GM21786 (cell line): Measurements from ENCODE around the gene HRH3.

Experiments
- ATAC-seq: cut with Tn5 transposase; IDR thresholded peaks from one replicate; pipeline ENCODE4 v1.9.1; 2021; ENCODE audit not compliant: unreplicated experiment

The HRH3 gene

DNA sequence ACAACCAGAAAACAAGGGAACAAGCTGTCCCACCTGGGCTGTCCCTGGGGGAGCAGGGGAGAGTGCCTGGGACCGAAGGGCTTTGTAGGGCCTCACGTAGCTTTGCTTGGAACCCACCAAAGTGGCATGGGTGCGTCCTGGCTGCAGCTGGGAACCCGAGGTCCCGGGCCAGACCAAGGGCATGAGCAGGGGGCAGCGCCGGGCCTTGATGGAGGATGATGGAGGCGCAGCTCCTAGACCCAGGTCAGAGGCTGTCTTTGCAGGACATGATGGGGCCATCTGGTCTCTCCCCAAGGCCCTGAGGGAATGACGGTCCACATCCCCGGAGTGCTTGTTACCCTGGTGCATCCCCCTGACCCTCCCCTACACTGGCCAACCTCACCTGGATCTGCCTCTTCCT lies 10.6 kb upstream of the HRH3 start:
- ATAC-seq, result no peak

- no peak for ATAC-seq
These were observed 10.2 kb upstream of the HRH3 start for GRCh38 chr20:62230276-62230675.

- ATAC-seq, result no peak
These were observed 9.6 kb upstream of the HRH3 start for GRCh38 chr20:62229667-62230066.

DNA sequence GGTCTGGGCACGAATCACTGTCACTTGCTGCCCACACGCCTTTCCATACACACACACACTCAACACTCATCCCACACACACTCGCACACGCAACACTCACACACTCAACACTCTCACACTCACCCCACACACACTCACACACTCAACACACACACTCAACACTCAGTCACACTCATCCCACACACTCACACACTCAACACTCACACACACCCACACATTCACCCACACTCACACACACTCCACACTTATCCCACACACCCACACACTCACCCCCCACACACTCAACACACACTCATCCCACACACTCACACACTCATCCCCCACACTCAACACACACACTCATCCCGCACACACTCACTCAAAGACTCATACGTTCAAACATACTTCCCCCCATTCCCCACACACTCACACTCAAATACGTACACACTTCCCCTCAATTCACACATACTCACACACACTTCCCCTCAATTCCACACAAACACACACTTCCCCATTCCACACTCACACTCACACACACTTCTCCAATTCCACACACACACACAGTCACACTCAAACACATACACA lies 9.0 kb upstream of the HRH3 start:
- no peak for ATAC-seq

DNA sequence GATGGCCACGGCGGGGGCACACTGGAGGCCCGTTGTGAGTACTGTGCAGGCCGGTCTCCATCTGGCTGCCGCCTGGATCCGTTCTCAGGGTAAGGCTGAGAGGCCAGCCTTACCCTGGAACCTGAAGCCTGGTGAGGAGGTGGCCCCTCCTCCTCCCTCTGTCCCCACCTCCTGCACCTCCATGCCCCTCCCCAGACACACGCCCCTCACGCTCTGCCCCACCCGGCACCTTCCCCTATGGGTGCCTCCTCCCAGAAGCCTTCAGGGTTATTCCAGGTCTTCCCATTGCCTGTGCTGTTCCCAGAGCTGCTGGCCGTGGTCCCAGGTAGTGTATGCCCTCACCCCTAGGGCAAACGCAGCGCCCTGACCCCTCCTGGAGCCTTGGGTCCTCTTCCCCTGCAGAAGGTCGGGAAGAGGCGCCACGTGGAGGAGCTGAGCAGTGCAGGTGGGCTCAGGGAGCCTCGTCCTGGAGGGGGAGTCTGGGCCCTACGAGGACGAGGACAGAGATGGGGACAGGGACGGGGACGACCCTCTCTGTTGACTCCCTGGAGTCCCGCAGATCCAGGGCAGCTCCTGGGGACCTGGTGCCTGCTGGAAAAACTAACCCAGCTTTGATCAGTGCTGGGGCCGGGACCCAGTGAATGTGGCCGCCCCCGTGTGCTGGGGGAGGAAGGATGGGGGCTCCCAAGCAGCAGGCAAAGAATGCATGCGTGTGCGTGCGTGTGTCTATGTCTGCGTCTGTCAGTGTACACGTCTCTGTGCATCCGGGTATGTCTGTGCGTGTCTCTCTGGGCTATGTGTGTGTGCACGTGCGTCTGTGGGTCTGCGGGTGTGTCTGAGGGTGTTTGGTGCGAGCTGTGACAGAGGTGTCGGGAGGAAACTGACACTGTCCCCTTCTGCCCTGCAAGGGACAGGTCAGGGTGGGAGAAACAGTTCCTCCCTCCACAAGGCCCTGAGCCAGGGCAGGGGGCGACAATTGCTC lies 8.2 kb upstream of the HRH3 start:
- ATAC-seq, result no peak

DNA sequence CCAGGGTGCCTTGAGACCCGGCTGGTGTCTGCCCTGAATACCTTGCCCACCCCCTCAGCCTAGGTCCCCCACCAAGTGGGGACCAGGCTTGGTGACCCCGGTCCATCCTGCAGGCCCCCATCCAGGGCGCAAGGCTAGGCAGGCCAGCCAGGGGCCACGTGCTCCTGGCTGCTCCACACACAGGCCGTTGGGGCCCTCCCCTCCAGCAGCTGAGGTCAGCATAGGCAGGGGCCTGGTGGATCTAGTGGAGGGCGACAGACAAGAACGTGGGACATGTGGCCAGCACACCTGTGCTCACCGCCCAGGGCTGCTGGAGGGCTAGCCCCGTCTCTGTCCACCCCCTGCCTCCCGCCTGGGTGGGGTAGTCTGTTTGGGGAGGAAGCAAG lies 7.5 kb upstream of the HRH3 start:
- ATAC-seq, result no peak

DNA sequence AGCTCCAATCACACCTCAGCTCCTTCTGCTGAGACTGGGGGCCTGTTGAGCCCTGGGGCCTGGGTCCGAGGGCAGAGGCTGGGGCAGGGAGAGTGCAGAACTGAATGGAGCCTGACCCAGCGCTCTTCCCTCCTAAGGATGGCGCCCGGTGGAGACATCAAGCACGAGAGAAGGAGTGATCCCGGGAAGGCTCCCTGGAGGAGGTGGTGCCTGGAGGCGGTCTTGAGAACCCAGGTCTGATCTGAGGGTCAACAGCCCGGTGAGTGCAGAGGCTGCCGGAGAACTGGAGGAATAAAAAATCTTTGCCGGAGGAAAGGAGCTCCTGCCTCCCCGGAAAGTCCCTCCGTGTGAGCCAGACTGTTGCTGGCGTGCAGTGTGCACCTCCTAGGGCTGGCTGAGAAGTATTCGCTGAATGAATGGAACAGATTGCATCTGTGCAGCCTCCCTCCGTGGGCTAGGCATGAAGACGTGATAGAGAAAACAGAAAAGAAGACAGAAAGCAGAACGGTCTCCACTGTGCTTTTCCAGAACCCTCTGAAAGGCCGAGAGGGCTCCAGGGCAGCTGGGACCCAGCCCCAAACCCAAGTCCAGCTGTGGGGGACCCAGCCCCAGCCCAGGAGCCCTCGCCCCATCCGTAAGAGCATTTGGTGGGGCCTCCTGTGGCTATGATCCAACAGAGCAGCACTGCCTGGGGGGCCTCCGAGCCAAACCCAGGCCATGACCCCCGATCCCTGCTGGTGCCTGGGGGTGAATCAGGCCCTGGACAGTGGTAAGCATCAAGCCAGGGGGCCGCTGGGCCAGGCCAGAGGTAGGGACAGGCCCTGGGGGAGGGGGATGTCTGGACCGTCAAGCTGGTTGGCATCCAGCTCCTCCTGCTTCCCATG lies 6.9 kb upstream of the HRH3 start:
- no peak for ATAC-seq

DNA sequence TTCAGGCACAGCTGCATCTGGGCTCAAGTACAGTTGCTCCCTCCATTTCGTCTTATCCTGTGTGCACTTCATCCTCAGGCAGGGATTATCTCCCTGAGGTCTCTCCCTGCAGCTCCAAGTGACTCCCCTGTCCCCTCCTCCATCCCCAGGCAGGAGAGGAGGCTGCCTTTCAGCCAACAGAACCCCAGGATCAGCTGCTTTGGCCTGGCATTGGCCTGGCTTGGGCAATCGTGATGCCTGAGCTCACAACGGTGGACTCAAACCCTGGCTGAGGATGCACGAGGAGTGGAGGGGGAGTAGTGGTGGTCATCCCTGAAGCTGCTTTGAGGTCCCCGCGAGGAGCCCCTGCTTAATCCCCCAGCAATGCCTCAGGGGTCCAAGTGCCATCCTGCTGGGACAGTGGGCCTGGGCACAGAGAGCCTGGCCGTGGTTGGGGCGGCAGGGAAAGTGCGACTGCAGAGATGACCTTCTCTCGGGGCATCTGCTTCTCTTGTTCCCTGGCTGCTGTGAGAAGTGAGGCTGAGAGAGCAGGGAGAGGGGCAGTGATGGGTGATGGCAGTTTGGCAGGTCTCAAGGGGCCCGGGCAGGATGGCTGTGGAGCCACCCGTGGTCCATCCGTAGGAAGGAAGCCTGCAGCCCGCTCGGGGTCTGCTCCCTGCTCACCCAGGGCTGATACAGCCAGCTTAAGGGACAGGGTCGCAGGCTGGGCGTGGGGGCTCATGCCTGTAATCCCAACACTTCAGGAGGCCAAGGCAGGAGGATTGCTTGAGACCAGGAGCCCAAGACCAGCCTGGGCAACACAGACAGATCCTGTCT lies 6.0 kb upstream of the HRH3 start:
- ATAC-seq, result no peak

- ATAC-seq, result no peak
These were observed 4.9 kb upstream of the HRH3 start for GRCh38 chr20:62225026-62225425.

GRCh38 chr20:62224113-62224855 lies 4.2 kb upstream of the HRH3 start:
- no peak for ATAC-seq

DNA sequence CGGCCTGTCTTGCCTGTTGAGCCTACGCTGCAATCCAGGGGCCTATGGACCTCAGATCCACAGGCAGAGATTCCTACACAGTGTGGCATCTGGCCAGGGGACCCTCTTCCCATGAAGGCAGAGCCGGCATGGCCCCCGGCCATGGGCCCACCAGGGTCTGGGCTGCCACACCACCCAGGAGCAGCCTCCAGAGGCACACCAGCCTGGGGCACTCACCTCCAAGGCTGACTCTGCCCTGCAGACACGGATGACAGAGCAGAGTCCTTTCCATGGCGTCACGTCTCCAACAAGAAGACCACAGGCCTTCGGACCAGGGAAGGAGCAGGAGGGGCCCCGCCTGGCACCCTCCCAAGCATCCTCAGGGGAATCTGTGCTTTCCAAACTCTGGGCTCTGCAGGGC lies 3.5 kb upstream of the HRH3 start:
- ATAC-seq, result no peak

GRCh38 chr20:62222972-62223371 lies 2.9 kb upstream of the HRH3 start:
- no peak for ATAC-seq

- no peak for ATAC-seq
These were observed 2.3 kb upstream of the HRH3 start for GRCh38 chr20:62222266-62222850.

DNA sequence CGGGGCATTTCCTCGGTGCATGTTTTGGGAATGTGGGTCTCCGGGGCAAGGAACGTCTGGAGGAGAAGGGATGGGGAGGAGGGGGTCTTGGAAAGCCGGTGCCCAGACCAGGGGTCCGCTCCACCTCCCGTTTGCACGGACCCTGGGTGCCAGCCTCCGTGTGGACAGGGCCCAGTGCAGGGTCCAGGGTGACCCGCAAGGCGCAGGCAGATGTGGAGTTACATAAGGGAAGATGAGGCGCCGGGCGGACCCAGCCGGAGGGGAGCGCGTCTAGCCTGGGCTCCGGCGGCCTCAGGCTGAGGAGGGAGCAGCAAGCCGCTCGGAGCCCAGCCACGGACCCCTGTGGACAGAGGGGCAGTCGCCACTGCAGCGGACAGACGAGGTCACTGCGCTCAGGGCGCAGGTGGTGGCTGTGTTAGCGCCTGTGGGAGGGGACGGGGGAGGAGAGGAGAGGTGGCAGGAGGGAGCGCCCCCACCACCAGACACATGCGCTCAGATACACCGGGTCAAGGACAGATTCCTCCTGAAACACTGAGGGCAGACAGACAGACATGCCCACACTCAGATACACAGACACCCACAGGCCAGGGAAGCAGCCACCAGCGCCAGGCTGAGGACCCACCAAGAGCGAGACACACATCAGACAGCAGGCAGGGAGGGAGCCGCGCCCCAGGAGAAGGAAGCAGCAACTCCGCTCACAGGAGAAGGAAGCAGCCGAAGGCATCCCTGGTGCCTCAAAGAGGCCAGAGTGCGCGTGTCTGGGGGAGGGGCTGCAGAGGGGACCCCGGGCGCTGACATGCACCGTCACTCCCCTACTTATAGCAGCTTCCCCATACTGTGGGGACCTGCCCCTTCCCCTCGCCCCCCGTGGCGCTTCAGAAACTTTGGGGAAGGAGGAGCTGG lies 839 bp upstream of the HRH3 start:
- no peak for ATAC-seq

DNA sequence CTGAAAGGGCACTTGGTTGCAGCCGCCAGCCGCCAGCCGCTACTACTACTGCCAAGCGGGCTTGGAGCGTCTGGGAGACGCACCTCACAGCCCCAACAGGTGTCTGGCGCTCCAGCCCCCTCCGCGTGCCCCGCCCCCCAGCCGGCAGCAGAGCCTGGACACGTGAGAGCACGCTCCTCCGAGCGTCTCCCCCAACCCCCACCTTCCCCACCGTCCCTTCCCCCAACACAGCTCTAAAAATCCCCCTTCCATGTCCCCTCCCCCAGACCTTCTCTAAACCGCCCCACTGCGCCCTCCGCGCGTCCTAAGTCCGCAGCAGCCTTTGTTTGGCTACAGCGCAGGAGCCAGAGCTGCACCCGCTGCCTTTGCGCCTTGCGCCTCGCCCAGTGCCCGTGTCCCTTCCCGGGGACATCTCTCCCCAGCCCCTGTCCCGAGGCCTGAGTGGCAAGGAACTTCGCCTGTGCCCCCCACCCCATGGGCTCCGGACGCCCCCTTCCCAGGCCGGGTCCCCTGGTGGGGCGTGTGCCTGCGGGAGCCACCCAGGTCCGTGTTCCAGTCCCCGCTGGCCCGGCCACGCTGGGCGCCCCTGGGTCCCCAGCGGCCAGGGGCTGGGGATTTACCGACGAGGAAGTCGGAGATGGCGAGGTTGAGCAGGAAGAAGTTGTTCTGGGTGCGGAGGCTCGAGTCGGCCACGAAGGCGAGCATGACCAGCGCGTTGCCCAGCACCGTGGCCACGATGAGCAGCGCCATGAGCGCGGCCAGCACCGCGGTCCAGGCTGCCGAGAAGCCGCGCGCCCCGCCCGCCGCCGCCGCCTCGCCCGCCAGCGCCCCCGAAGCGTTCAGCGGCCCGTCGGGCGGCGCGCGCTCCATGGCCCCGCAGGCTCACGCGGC lies 732 bp downstream of the HRH3 start:
- no peak for ATAC-seq

DNA sequence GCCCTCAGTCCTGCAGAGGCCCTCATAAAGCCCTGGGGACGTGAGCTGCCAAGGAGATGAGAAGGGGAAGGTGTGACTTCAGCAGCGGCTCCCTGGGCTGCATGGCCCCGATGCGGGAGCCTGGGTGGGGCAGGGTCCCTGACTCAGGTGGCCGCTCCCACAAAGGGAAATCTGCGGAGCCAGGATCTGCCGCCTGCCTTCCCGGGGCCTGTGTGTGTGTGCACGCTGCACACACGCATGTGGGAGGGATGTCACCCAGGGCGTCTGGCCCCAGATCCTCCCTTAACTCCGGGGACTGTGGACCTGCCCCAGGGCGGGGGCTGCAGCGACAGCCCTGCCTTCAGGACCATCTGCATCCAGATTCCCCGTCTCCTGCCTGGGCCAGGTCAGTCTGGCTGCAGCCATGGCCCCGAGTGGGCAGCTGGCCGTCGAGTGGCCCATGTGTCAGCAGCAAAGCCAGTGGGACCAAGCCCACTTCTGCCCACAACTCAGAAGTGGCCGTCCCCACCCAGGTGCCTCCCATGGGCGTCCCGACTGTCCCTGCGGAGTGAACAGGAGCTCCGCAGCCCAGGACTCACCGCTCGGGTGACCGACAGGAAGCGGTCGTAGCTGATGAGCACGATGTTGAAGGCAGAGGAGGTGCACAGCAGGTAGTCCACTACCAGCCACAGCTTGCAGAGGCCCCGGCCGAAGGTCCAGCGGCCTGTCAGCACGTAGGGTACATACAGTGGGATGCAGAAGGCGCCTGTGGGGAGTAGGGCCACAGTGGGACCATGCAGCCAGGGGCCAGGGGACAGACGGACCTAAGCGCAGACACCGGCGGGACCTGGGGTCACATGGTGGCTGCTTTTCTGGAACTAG lies 1.9 kb downstream of the HRH3 start:
- no peak for ATAC-seq
